Dendritic cell treated with granulocyte-macrophage colony-stimulating factor and Interleukin-4, amounts not matched to agents 40 ng/mL and 50 ng/mL, for 4 days (primary cell): Measurements from ENCODE around the gene CELF2.

Experiments
- H3K27ac Mint-ChIP-seq: one replicate; pipeline ENCODE4 v1.8.0; 2022; ENCODE audit warnings: mild to moderate bottlenecking, mixed read lengths
- H3K27me3 Mint-ChIP-seq: one replicate; pipeline ENCODE4 v1.8.0; 2022; ENCODE audit warnings: mild to moderate bottlenecking, mixed read lengths
- H3K36me3 Mint-ChIP-seq: one replicate; pipeline ENCODE4 v1.8.0; 2022; ENCODE audit warnings: low read depth, mixed read lengths
- H3K4me1 Mint-ChIP-seq: one replicate; pipeline ENCODE4 v1.8.0; 2022; ENCODE audit warnings: low read depth, mixed read lengths
- H3K4me3 Mint-ChIP-seq: one replicate; pipeline ENCODE4 v1.8.0; 2022; ENCODE audit warnings: mild to moderate bottlenecking, moderate library complexity, mixed read lengths
- H3K9me3 Mint-ChIP-seq: one replicate; pipeline ENCODE4 v1.8.0; 2022; ENCODE audit warnings: mixed read lengths
- intact Hi-C: fragments of 100-400 bp; cut with micrococcal nuclease; formaldehyde crosslinking; loops from one replicate; pipeline ENCODE4 v1.15.0; 2022

Gene CELF2

GRCh38 chr10:11209830-11210181, 192.1 kb downstream of the CELF2 start:
- peaks cover 94% of the 10 kb centered on the region for H3K4me1 Mint-ChIP-seq
- H3K27ac Mint-ChIP-seq, result peak overlapping the region; percentile 61
- H3K36me3 Mint-ChIP-seq, result peaks cover 77% of the 10 kb centered on the region
- intact Hi-C loops, result no loop called here
- H3K9me3 Mint-ChIP-seq, result no peaks in the 10 kb centered on the region
- no peak overlapping the region for H3K4me3 Mint-ChIP-seq
- H3K27me3 Mint-ChIP-seq, result no peaks in the 10 kb centered on the region

- H3K27me3 Mint-ChIP-seq, result no peaks in the 10 kb centered on the region
- peaks cover 94% of the 10 kb centered on the region for H3K4me1 Mint-ChIP-seq
- H3K27ac Mint-ChIP-seq, result peak overlapping the region; percentile 61
- H3K4me3 Mint-ChIP-seq, result peak overlapping the region; percentile 37
- no peaks in the 10 kb centered on the region for H3K9me3 Mint-ChIP-seq
- H3K36me3 Mint-ChIP-seq, result peaks cover 74% of the 10 kb centered on the region
- intact Hi-C loops, result no loop called here
Measured at GRCh38 chr10:11210211-11210922, 192.7 kb downstream of the CELF2 start.

DNA sequence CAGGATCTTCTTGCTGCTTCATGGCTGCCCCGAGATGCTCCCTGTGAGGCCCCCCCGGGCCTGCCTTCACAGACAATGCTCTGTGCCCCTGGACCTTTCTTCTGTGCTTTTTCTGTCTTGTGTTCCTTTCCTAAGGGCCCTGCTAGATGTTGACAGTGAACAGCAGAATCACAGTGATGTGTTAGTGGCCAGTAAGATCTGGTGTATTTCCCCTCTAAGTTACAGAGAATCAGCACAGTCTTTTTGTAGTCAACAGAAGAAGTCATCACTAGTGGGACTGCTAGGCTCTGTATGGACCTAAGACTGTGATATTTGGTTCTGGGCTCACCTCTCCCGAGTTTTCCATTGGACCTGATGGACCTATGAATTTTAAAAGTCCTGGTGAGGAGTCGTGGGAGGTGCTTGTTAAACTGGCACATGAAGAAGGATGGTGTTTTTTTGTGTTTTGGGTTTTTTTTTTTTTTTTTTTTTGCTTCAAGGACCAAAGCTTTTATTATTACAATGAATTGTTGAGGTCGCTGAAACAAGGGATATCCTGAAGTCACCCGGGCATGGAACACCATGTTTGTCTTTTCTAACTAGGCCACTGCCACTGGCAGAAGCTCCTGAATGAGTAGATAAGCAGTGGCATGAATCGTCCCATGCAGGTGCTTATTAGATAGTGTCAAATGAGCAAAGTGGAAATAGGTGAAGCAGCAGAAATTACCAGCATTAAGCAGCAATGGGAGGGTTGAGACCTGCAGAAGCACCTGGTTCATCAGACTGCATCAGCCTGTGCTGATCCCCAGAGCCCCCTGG, 194.8 kb downstream of the CELF2 start:
- peaks cover 86% of the 10 kb centered on the region for H3K4me1 Mint-ChIP-seq
- H3K27ac Mint-ChIP-seq, result peak overlapping the region; percentile 39
- H3K4me3 Mint-ChIP-seq, result no peak overlapping the region
- intact Hi-C loops, result no loop called here
- H3K36me3 Mint-ChIP-seq, result peaks cover 76% of the 10 kb centered on the region
- H3K27me3 Mint-ChIP-seq, result no peaks in the 10 kb centered on the region
- H3K9me3 Mint-ChIP-seq, result no peaks in the 10 kb centered on the region

GRCh38 chr10:11213137-11213536, 195.5 kb downstream of the CELF2 start:
- Mint-ChIP-seq H3K27ac (no peak overlapping the region), H3K36me3 (peaks cover 76% of the 10 kb centered on the region), H3K4me1 (peaks cover 80% of the 10 kb centered on the region), H3K9me3 (no peaks in the 10 kb centered on the region), H3K4me3 (no peak overlapping the region), H3K27me3 (no peaks in the 10 kb centered on the region)
- intact Hi-C loops, result no loop called here

DNA sequence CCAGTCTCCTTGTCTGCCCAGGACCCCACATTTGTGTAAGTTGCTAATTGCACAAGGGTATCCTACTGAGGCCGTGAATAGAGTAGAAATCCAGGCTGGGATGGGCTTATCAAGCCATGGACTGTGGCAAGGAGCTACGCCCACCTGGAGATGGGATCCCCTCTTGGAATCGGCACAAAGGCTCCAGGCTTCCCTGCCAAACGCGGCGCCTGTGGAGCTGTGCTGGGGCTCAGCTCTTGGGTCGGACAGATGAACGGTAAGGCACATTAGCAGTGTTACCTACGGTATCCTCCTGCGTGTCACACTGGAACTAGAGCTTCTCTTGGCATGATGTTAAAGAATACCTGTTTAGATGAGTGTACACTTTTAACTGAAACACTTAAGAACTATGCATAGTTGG, 196.7 kb downstream of the CELF2 start:
- Mint-ChIP-seq H3K36me3 (peaks cover 76% of the 10 kb centered on the region), H3K4me1 (peaks cover 67% of the 10 kb centered on the region), H3K27ac (peak overlapping the region; percentile 34), H3K4me3 (no peak overlapping the region), H3K27me3 (no peaks in the 10 kb centered on the region), H3K9me3 (no peaks in the 10 kb centered on the region)
- intact Hi-C loops, result no loop called here

DNA sequence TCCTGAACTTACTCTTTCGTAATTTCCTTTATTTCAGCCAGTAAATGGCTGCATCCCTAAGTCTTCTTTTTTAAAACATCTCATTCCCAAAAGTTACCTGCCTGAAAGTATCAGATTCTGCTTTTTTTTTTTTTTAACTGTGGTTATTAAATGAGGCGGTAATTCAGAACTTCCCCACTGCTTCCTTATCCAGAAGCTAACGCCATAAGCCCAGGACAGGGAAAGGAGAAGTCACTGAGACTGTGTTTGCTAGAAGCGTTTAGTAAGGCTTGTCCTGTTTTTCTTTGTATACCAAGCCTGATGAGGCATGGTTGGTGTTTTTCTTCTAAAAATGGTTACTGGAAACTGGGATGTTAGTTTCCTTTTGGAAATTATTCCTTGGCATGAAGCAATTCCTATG, 197.8 kb downstream of the CELF2 start:
- intact Hi-C loops, result no loop called here
- H3K4me3 Mint-ChIP-seq, result no peak overlapping the region
- H3K9me3 Mint-ChIP-seq, result no peaks in the 10 kb centered on the region
- peaks cover 57% of the 10 kb centered on the region for H3K4me1 Mint-ChIP-seq
- H3K27me3 Mint-ChIP-seq, result no peaks in the 10 kb centered on the region
- H3K36me3 Mint-ChIP-seq, result peaks cover 86% of the 10 kb centered on the region
- H3K27ac Mint-ChIP-seq, result peak overlapping the region; percentile 34

- no peaks in the 10 kb centered on the region for H3K9me3 Mint-ChIP-seq
- H3K27ac Mint-ChIP-seq, result no peak overlapping the region
- H3K4me3 Mint-ChIP-seq, result no peak overlapping the region
- peaks cover 39% of the 10 kb centered on the region for H3K4me1 Mint-ChIP-seq
- intact Hi-C loops, result no loop called here
- no peaks in the 10 kb centered on the region for H3K27me3 Mint-ChIP-seq
- H3K36me3 Mint-ChIP-seq, result peaks cover 87% of the 10 kb centered on the region
Measured at GRCh38 chr10:11217521-11217920, 199.8 kb downstream of the CELF2 start.

GRCh38 chr10:11218395-11218794, 200.7 kb downstream of the CELF2 start:
- H3K27me3 Mint-ChIP-seq, result no peaks in the 10 kb centered on the region
- no peaks in the 10 kb centered on the region for H3K9me3 Mint-ChIP-seq
- H3K4me1 Mint-ChIP-seq, result peaks cover 38% of the 10 kb centered on the region
- no peak overlapping the region for H3K4me3 Mint-ChIP-seq
- intact Hi-C loops, result no loop called here
- peaks cover 86% of the 10 kb centered on the region for H3K36me3 Mint-ChIP-seq
- H3K27ac Mint-ChIP-seq, result no peak overlapping the region

- no peaks in the 10 kb centered on the region for H3K27me3 Mint-ChIP-seq
- no peaks in the 10 kb centered on the region for H3K9me3 Mint-ChIP-seq
- H3K4me1 Mint-ChIP-seq, result peaks cover 36% of the 10 kb centered on the region
- intact Hi-C loops, result no loop called here
- no peak overlapping the region for H3K4me3 Mint-ChIP-seq
- no peak overlapping the region for H3K27ac Mint-ChIP-seq
- peaks cover 85% of the 10 kb centered on the region for H3K36me3 Mint-ChIP-seq
Measured at GRCh38 chr10:11219431-11219830, 201.8 kb downstream of the CELF2 start.

DNA sequence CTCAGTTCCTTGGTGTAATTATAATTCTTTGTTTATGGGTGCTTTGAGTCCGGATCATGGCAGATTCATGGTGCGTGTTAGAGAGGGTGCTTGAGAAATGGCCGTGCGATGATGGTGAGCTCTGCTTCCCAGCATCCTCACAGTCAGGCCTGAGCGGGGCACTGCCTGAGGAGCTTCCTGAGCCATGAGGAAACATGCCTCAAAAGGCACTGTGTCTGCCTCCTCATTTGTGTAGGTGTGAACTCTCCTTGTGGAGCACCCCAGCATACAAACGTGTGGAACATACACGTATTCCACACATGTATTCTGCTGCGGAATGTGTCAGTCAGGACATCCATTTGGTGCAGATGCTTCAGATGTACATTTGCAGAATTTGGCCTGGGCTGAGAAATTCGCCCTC, 205.4 kb downstream of the CELF2 start:
- H3K27me3 Mint-ChIP-seq, result no peaks in the 10 kb centered on the region
- H3K9me3 Mint-ChIP-seq, result no peaks in the 10 kb centered on the region
- peaks cover 82% of the 10 kb centered on the region for H3K36me3 Mint-ChIP-seq
- H3K27ac Mint-ChIP-seq, result no peak overlapping the region
- no peak overlapping the region for H3K4me3 Mint-ChIP-seq
- intact Hi-C loops, result no loop called here
- peaks cover 46% of the 10 kb centered on the region for H3K4me1 Mint-ChIP-seq

GRCh38 chr10:11223507-11224140, 206.0 kb downstream of the CELF2 start:
- no peaks in the 10 kb centered on the region for H3K27me3 Mint-ChIP-seq
- H3K27ac Mint-ChIP-seq, result no peak overlapping the region
- H3K4me1 Mint-ChIP-seq, result peaks cover 46% of the 10 kb centered on the region
- H3K4me3 Mint-ChIP-seq, result no peak overlapping the region
- intact Hi-C loops, result no loop called here
- peaks cover 80% of the 10 kb centered on the region for H3K36me3 Mint-ChIP-seq
- H3K9me3 Mint-ChIP-seq, result no peaks in the 10 kb centered on the region

DNA sequence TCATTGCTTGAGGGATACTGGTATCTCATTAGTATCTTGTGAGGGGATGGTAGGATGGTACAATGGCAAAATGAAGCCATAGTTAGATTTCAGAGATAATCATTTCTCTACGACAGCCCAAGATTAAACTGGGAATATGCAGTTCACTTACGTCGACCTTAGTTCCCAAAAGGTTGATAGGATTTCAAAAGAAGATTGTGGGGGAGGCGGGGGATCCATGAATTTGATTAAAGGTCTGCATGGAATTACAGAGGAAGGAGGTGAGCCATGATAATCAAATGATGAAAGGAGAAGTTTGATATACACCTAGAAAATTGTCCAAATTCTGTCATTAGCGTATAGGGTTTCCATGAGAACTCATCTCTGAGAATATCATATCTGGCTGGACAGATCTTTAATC, 206.6 kb downstream of the CELF2 start:
- H3K4me3 Mint-ChIP-seq, result no peak overlapping the region
- peaks cover 83% of the 10 kb centered on the region for H3K36me3 Mint-ChIP-seq
- H3K4me1 Mint-ChIP-seq, result peaks cover 46% of the 10 kb centered on the region

GRCh38 chr10:11224792-11225416, 207.2 kb downstream of the CELF2 start:
- H3K4me3 Mint-ChIP-seq, result no peak overlapping the region
- H3K27ac Mint-ChIP-seq, result peak overlapping the region; percentile 52
- no peaks in the 10 kb centered on the region for H3K27me3 Mint-ChIP-seq
- H3K9me3 Mint-ChIP-seq, result no peaks in the 10 kb centered on the region
- intact Hi-C loops, result no loop called here
- peaks cover 83% of the 10 kb centered on the region for H3K36me3 Mint-ChIP-seq
- peaks cover 48% of the 10 kb centered on the region for H3K4me1 Mint-ChIP-seq

More for the DNA sequence above, 206.6 kb downstream of the CELF2 start:
- Mint-ChIP-seq H3K27me3 (no peaks in the 10 kb centered on the region), H3K9me3 (no peaks in the 10 kb centered on the region), H3K27ac (no peak overlapping the region)
- intact Hi-C loops, result no loop called here

- Mint-ChIP-seq H3K36me3 (peaks cover 84% of the 10 kb centered on the region), H3K4me3 (no peak overlapping the region), H3K9me3 (no peaks in the 10 kb centered on the region)
Measured at GRCh38 chr10:11225935-11226334, 208.3 kb downstream of the CELF2 start.

More at GRCh38 chr10:11225935-11226334, 208.3 kb downstream of the CELF2 start:
- Mint-ChIP-seq H3K27me3 (no peaks in the 10 kb centered on the region), H3K4me1 (peaks cover 57% of the 10 kb centered on the region), H3K27ac (peak overlapping the region; percentile 52)
- intact Hi-C loops, result no loop called here
